ENCODE measurements around the gene JAM3.
"Not testable (repeated sequence)": the region's sequence is repeated elsewhere in the genome, so short reads cannot be mapped to it uniquely, and the experiment has no call there.

JAM3 gene

DNA sequence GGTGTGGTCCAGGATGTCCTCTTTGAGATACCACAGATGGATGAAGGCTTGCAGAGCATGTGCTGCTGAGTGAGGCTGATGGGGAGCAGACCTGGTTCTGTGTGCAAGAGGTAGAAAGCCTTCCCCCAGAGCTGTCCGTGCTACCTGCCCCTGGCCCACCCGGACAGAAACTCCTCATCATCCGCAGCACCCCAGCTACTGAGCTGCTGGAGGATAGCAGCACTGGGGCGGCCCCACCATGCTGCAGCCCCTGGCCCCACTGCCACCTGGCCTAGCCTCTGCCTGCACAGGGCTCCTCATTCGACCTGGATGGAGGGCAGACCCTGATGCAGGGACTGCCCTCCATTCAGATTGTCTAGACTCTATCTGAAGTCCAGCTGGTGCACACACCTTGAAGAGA lies 104.4 kb downstream of the JAM3 start:
- no peak for DNase-seq (ENCODE audit: low spot score)

DNA sequence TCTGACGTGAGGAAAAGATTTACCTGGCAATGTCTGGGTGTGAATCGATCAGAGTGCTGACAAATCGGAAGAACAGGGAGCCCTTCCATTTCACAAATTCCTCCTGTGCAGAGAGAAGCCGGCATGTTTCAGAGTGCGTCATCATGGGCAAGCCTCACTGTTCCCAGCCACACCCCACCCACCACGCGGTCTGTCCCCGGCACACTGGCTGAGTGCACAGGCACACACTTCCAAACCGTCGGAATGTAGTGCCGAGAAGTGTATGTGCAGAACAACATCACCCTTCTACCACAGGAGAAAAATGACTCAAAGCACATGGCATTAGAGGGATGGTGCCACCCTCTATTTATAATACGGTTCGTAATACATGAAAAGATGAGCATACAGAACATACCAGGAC lies 107.4 kb downstream of the JAM3 start:
- DNase-seq (ENCODE audit: low spot score): no peak

DNA sequence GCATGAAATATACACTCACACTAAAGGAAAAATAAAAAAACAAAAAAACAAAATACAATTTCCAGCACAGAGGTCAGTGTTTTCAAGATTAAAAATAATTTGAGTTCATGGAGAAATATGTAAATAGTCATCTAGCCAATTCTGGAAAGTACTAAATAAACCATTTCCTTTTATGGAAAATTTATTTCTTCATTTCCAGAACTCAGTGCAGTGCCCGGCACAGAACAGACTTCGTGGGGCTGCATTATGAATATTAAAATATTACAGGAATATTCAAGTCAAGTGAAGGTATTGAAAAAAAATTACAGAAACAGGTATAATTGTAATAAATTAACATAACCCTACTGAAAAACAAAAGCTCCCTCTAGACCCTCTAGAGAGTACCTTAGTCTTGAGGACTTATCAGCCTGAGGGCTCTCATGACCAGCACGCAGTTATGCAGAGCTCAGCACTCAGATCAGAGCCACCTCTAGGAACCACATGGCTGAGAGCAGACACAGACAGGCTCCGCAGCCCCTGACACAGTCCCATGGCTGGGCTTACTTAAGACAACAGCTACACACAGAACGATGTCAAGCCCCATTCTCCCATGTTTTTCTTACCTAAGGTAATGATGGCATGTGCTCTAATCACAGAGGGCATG lies 109.3 kb downstream of the JAM3 start:
- DNase-seq (ENCODE audit: low spot score): no peak

DNA sequence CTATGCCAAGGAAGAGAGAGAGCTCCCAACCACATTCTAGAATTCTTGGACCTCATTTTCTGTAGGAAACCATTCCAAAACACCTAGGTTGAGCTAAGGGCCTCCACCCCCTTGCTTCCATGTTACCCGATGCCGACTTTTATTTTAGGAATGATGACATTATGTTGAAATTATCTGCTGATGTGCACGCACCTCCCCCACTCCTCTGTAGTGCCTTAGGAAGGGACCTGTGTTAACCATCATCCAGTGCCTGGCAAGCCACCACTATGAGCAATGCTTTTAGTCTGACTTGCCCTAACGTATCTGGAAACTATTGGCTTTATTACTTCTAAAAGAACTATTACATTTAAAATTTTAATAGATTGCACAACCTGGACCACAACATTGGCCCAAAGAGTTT lies 112.8 kb downstream of the JAM3 start:
- no peak for DNase-seq (ENCODE audit: low spot score)

DNA sequence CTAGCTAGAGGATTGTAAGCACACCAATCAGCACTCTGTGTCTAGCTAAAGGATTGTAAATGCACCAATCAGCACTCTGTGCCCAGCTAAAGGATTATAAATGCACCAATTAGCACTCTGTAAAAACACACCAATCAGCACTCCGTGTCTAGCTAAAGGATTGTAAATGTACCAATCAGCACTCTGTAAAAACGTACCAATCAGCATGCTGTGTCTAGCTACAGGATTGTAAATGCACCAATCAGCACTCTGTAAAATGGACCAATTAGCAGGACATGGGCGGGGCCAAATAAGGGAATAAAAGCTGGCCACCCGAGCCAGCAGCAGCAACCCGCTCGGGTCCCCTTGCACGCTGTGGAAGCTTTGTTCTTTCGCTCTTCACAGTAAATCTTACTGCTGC lies 119.2 kb downstream of the JAM3 start:
- DNase-seq (ENCODE audit: low spot score): not testable (repeated sequence)

DNA sequence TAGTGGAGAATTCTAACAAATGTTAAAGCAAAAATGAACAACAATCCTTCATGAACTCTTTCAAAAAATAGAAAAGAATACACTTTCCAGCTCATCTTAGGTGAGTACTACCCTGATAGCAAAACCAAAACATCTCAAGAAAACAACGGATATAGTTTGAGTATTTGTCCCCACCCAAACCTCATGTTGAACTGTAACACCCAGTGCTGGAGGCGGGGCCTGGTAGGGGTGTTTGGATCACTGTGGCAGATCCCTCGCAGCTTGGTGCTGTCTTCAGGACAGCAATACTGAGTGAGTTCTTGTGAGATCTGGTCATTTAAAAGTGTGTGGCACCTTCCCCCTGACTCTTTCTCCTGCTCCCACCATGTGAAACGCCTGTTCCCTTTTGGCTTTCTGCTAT lies 127.9 kb downstream of the JAM3 start:
- no peak for DNase-seq (ENCODE audit: low spot score)

DNA sequence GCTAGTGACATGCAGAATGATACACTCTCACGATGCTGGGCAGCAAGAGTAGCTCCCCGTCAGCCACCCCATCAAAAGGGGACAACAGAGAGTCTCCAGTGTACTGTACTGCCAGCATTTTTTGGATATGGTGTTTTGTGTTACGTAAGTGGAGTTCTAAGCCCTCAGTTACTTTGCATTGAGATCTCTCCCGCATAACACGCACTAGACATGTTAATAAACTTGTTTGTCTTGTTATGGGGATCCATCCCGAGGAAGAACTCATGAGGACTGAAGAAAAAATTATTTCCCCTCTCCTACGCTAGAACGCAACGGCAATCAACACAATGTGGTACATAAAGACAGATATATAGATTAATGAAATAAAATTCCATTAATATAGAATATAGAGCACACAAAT lies 130.7 kb downstream of the JAM3 start:
- DNase-seq (ENCODE audit: low spot score): no peak

DNA sequence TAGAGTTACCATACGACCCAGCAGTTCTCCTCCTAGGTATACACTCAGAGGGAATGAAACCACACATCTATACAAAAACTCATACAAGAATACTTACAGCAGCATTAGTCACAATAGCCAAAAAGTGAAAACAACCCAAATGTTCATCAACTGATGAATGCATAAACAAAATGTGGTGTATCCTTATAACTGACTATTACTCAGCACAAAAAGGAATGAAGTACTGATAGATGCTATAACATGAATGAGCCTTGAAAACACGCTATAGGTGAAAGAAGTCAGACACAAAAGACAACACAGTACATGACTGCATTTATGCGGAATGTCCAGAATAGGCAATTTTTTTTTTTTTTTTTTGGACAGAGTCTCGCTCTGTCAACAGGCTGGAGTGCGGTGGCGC lies 131.8 kb downstream of the JAM3 start:
- no peak for DNase-seq (ENCODE audit: low spot score)
